IPS-18a (cell line): ENCODE measurements around the gene TRIM29.

Experiments
- H3K27ac ChIP-seq: one replicate; pipeline ENCODE4 v1.5.1; 2013; ENCODE audit warnings: low read length
- H3K27me3 ChIP-seq: one replicate; pipeline ENCODE4 v1.6.1; 2013; ENCODE audit warnings: mild to moderate bottlenecking, low read length; ENCODE audit not compliant: control insufficient read depth, insufficient read depth
- H3K36me3 ChIP-seq: one replicate; pipeline ENCODE4 v1.6.1; 2013; ENCODE audit warnings: low read depth, low read length; ENCODE audit not compliant: control insufficient read depth
- H3K4me1 ChIP-seq: one replicate; pipeline ENCODE4 v1.6.1; 2013; ENCODE audit warnings: low read depth, low read length; ENCODE audit not compliant: control insufficient read depth
- H3K4me3 ChIP-seq: one replicate; pipeline ENCODE4 v1.5.1; 2013; ENCODE audit warnings: low read length
- H3K9ac ChIP-seq: one replicate; pipeline ENCODE4 v1.6.1; 2013; ENCODE audit warnings: mild to moderate bottlenecking, low read length, moderate library complexity
- H3K9me3 ChIP-seq: one replicate; pipeline ENCODE4 v1.6.1; 2013; ENCODE audit warnings: low read depth, low read length; ENCODE audit not compliant: control insufficient read depth

The TRIM29 gene

DNA sequence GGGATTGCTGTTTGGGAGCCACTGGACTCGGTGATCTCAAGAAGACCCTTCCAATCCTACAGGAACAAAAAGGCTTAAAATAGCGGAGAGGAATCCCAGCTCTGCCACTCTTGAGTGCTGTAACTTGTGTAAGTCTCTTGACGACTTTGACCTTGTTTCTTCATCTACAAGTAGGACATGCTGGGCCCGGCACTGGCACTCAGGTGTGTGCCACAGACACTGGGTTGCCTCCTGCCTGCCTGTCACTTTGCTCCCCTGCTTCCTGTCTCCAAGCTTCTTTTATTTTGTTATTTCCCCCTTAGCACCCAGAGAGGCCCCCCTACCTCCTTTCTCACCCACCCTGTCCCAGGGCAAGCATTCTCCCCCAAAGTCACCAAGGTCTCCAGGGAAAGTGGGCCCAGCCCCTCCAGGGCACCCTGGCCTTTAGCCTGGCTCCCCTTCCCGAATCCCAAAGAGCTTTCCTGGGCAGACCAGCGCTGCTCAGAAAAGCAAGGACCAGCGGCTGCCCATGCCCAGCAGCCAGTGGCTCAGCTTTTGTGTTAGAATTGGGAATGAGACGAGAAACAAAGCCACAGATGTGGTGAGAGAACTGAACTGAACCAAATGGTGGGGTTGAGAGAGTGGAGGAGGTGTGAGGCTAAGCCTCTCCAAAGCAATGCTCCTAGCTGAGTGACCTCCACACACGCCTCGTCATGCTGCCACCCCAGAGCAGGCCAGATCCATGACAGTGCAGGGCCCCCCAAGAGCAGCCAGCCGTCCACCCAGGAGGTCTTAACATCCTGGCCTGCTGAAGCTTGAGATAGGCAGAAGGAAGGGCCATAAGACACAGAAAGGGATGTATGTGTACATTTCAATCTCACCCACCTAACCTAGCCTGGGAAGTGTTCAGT, 4.5 kb downstream of the TRIM29 start:
- Histone ChIP-seq H3K4me1 (no peaks in the 10 kb centered on the region), H3K27ac (no peak overlapping the region), H3K9me3 (no peaks in the 10 kb centered on the region), H3K36me3 (no peaks in the 10 kb centered on the region), H3K27me3 (no peaks in the 10 kb centered on the region), H3K4me3 (no peak overlapping the region), H3K9ac (no peak overlapping the region)

DNA sequence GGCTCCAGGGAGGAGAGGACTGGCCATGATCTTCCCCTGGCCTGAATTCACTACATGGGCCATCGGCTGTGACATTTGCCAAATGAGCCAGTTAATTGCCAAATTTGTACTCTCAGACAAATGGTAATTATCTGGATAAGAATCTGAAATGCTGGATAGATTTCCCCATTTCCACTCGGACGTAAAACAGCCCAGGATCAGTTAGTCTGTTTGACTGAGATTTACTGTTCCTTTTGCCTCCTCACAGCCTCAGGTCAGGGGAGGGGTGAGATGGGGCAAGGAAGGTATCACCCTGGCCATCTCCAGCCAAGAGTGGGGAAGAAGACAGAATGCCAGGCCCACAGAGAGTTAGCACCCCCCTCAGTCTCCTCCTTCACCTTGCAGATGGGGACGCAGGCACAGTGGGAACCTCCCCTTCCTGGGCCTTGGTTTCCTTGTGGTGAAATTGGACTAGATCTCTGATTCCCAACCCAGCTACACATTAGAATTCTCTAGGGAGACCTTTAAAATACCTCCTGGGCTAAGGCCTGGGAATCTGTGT, 5.2 kb downstream of the TRIM29 start:
- Histone ChIP-seq H3K36me3 (no peaks in the 10 kb centered on the region), H3K9me3 (no peaks in the 10 kb centered on the region), H3K4me1 (no peaks in the 10 kb centered on the region), H3K27ac (no peak overlapping the region), H3K27me3 (no peaks in the 10 kb centered on the region), H3K4me3 (no peak overlapping the region), H3K9ac (no peak overlapping the region)

DNA sequence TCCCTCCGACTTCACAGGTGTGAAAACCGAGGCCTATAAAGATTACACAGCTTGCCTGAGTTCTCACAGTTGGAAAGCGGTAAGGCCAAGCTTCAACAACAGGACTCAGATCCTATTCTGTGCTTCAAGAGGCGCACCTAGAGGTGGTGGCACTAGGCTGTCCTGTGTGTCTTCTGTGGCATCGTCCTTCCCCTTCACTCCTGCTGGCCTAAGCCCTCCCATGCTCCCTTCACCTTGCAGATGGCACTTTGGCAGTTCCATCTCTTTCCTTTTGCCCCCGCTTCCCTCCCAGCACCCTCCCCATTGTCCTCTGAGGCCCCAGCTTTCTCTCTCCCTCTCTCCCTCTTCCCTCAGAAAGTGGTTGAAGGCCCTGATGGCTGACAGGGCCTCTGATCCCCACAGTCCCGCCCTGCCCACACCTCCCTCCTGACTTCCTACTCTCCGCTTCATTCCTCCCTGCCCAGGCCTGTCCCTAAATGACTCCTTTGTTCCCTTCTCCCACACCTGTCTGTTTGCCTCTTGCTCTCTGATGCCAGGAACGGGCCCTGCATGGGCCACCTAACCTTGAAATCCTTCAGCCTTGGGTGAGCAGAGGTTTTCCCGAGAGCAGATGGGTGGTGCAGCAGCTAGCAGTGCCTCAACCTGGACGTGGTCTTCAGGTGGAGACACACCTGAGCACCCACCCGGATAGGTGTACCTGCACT, 5.8 kb downstream of the TRIM29 start:
- Histone ChIP-seq H3K27ac (no peak overlapping the region), H3K27me3 (no peaks in the 10 kb centered on the region), H3K4me3 (no peak overlapping the region), H3K36me3 (no peaks in the 10 kb centered on the region), H3K9ac (no peak overlapping the region), H3K4me1 (no peaks in the 10 kb centered on the region), H3K9me3 (no peaks in the 10 kb centered on the region)

DNA sequence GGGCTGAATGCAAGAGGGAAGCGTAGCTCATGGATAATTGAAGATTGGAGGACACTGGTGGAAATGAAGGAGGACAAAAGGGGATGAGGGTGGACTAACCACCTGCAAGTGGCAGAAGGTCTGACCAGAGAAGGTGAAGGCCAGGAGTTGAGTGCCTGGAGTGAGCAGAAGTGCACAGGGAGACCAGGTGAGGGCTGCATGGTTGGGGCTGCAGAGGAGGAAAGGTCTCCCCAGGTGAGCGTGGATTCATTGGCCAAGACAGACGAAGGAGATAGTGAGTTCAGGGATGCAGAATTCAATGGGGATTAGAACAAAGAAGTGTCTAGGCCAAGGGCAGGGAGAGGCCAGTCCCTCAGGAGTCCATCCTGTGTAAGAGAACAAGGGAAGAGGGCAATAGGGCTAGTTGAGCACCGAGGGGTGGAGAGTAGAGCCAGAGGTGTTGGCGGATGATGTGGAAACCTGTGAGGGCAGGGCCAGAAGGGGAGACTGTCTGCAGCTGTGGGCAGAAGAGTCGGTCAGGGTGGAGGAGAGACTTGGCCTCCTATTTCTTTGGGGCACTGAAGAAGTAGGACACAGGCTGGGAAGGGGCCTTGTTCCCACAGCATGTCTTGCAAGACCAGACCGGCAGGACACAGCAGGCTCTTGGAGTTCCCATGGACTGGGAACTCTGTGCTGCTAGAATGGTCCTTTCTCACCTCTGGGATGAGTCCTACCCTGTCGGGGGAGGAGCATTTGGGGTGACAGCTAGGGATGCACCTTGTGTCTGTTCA, 6.7 kb downstream of the TRIM29 start:
- H3K4me3 ChIP-seq = no peak overlapping the region
- H3K27ac ChIP-seq = no peak overlapping the region
- H3K4me1 ChIP-seq = no peaks in the 10 kb centered on the region
- no peak overlapping the region for H3K9ac ChIP-seq
- no peaks in the 10 kb centered on the region for H3K9me3 ChIP-seq
- H3K27me3 ChIP-seq = no peaks in the 10 kb centered on the region
- H3K36me3 ChIP-seq = no peaks in the 10 kb centered on the region

DNA sequence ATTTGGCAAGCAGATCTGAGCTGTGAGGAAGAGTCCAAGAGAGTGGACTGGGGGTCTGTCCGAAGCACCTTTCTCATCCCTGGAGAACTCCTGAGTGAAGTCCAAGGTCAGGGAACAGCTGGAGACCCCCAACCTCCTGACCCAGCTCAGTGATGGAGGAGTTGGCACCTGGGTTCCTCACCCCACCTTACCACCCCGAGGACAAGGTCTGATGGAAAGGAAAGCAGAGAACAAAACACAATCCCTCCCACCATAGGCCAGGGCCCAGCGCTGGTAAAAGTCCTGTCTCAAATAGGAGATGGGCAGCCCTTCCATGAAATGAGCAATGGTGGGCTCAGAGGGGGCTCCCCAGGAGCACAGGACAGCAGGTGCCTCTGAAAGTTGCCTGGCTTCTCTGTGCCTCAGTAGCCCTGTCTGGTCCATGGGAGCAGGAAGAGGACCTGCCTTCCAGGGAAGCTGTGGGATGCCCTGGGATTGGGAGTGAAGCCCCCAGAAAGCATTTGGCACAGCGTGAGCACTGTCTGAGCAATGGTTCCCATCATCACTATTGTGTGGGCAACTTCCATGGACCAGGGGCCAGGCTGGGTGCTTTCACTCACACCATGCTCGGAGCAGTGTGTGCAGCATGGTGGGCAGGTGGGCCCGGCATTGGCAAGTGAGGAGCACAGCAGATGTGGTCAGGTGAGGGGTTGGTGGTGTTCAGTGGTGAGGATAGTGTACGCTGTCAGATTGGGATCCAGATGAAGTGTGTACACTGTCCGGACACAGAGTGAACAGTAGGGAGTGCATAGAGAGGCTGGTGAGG, 7.5 kb downstream of the TRIM29 start:
- H3K27ac ChIP-seq = no peak overlapping the region
- H3K9ac ChIP-seq = no peak overlapping the region
- H3K27me3 ChIP-seq = no peaks in the 10 kb centered on the region
- H3K9me3 ChIP-seq = no peaks in the 10 kb centered on the region
- no peaks in the 10 kb centered on the region for H3K36me3 ChIP-seq
- no peaks in the 10 kb centered on the region for H3K4me1 ChIP-seq
- no peak overlapping the region for H3K4me3 ChIP-seq

DNA sequence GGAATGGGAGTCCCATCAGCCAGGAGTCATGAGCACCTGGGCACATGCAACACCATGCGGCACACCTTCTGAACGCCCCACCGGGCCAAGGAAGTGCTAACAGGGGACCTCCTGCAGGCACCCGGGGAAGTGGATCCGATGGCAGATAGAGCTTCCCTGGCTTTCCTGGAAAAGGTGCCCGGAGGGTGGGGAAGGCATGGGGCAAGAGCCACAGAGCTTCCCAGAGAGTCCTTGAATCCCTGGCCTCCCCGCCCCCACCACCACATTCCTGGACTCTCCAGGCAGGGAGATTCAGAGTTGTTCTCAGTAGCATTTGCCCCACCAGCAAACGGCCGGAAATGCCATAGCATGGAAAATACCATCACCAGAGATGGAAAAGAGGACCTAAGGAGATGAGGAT, 8.3 kb downstream of the TRIM29 start:
- H3K27me3 ChIP-seq = no peaks in the 10 kb centered on the region
- no peak overlapping the region for H3K4me3 ChIP-seq
- no peaks in the 10 kb centered on the region for H3K36me3 ChIP-seq
- H3K27ac ChIP-seq = no peak overlapping the region
- no peaks in the 10 kb centered on the region for H3K4me1 ChIP-seq
- no peaks in the 10 kb centered on the region for H3K9me3 ChIP-seq
- H3K9ac ChIP-seq = no peak overlapping the region

DNA sequence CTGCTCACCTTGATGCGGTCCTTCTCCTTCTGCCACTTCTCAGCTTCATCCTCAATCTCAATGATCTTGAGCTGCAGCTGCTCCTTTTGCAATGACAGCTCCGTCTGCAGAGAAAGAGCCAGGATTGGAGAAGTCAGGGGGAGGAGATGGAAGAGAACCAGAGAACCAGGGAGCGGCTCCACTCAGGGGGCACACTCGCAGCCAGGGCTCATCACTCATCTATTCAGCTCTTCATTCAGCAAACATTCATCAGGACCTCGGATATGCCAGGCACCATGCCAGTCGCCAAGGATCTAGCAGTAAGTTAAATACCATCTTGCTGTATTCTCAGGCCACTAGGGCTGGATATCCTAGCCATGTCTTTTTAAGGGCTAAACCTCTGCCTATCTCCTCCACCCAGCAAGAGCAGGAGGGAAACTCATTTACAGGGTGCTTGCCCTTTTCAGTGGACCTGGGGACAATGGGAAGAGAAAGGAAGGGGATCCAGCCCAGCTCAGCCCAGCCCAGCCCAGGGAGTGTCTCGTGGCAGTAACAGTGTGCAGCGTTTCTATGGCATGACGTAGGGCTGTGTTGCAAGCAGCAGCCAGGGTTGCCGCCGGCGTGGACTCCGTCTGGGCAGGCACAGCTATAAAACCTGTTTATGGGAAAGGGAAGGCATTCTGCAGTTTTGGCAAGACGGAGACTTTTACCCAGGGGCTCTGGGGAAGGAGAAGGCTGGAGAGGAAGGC, 9.4 kb downstream of the TRIM29 start:
- H3K9me3 ChIP-seq = no peaks in the 10 kb centered on the region
- H3K27ac ChIP-seq = no peak overlapping the region
- no peaks in the 10 kb centered on the region for H3K36me3 ChIP-seq
- H3K4me3 ChIP-seq = no peak overlapping the region
- no peaks in the 10 kb centered on the region for H3K27me3 ChIP-seq
- no peak overlapping the region for H3K9ac ChIP-seq
- no peaks in the 10 kb centered on the region for H3K4me1 ChIP-seq

DNA sequence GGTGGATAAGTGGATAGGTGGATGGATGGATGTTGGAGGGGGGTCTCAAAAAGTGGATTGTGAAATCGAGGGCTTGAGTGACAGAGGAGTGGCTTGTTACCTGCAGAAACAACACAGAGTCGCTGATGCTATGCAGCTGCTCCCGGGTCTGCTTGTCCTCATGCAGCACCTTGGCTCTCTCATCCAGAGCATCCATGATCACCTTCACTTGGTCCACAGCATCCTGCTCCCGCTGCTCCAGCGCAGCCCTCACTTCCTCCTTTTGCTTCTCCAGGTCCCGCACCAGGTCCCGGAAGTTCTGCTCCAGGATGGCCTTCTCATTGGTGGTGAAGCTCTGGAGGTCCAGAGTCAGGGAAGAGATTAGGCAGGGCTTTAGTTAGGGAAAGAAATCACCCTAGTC, 10.7 kb downstream of the TRIM29 start:
- Histone ChIP-seq H3K27ac (no peak overlapping the region), H3K9ac (no peak overlapping the region), H3K9me3 (no peaks in the 10 kb centered on the region), H3K4me3 (no peak overlapping the region), H3K36me3 (no peaks in the 10 kb centered on the region), H3K4me1 (no peaks in the 10 kb centered on the region), H3K27me3 (no peaks in the 10 kb centered on the region)

DNA sequence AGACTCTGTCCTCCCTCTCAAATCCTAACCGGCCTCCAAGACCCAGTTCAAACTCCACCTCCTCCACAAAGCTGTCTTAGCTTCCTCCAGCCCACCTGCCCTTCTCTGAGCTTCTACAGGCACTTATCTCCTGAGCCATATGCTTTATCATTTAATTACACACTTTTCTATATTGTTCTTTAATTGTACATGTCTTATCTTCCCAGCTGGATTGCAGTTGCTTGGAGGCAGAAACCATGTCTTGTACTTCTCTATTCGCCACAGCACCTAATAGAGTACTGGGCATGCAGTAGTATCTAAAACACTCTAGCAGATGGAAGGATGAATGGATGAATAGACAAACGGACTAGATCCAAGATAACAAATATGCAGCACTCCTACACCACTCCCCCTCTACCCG, 11.3 kb downstream of the TRIM29 start:
- H3K9ac ChIP-seq = no peak overlapping the region
- H3K4me3 ChIP-seq = no peak overlapping the region
- H3K4me1 ChIP-seq = no peaks in the 10 kb centered on the region
- H3K27ac ChIP-seq = no peak overlapping the region
- no peaks in the 10 kb centered on the region for H3K9me3 ChIP-seq
- H3K27me3 ChIP-seq = no peaks in the 10 kb centered on the region
- no peaks in the 10 kb centered on the region for H3K36me3 ChIP-seq

DNA sequence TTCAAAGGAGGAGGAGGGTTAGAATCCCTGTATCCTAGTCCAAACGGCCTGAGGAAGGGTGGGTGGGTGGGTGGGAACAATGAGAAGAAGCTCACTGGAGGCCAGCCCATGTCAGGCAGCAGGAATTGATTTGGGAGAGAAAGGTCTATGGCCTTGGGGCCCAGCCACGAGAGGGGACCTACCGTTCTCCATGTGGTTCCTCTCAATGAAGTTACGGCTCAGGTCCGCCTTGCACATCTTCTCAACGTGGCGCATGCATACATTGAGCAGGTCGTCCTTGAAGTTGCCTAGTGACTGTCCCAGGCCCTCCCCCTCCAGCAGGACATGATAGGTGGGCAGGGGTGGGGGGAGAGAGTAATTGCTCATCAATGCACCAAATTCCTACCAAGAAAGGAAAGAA, 12.4 kb downstream of the TRIM29 start:
- Histone ChIP-seq H3K9me3 (no peaks in the 10 kb centered on the region), H3K4me1 (no peaks in the 10 kb centered on the region), H3K9ac (no peak overlapping the region), H3K27ac (no peak overlapping the region), H3K36me3 (no peaks in the 10 kb centered on the region), H3K27me3 (no peaks in the 10 kb centered on the region), H3K4me3 (no peak overlapping the region)
